ENCODE data around the gene LYZL4.

LYZL4 gene

DNA sequence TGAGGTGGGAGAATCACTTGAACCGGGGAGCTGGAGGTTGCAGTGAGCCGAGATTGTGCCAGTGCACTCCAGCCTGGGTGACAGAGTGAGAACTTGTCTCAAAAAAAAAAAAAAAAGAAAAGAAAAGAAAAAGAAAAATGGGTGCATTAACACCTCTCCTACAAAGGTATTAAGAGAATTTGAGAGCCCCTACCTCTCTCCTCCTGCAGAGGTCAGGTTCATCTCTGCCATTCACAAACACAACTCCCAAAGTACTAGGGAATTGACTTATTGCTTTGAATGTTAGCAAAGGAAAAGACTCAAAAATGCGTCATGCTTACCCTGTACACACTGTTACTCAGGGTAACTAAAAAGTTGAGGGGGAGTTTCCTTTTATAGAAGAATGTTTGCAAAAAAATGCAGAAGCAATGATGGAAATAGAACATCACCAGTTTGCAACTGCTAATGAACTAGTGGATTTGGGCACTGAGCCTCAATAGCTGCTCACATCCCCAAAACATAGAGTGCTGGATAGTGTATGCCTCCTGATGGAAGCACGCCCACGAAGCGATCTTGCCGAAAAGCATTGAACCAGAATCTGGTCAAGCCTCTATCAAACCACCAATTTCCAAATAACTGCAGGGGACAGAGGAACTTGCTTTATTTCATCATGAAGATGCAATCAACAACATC is 15.5 kb upstream of the LYZL4 start:
- DNase-seq: no peak

- DNase-seq: no peak
These were observed 14.5 kb upstream of the LYZL4 start for GRCh38 chr3:42424911-42425310.

- no peak for DNase-seq
These were observed 11.7 kb upstream of the LYZL4 start for GRCh38 chr3:42421818-42422796.

DNA sequence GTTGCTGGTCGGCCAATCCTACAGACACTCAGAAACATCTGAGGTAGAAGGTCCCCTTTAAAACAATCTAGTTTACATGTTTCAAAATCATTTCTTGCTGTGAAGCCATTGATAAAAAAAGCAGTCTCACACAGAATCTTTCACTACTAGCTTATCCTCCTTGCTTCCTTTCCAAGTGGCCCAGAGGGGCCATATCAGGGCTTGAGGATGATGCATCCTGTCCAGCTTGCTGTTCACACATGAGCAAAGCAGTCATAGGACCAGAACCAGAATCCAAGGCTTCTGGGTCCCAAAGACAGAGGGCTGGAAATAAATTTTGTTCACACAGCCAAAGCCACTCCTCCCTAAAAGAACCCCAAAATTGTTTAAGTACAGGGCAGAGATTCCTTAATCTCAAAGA is 9.2 kb upstream of the LYZL4 start:
- DNase-seq: no peak

GRCh38 chr3:42412526-42413155 is 2.2 kb upstream of the LYZL4 start:
- DNase-seq: no peak

DNA sequence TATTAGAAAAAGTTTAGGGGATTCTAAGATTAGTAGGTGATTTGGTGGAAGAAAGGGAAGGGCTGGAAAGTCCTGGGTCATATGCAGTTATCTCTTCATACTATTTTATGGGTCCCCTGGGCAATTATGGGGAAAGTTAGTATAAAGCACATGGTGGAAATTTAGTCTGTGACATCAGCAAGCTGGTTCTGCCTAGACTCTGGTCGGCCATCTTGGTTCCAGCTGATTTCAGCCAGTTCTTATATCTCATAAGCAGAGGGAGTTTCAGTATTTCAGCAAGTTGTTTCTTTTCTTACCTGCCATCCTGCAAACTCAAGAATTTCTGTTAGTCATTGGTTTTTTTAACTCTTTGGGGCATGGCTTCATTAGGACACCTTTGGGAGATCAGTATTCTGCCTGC is 1.0 kb upstream of the LYZL4 start:
- no peak for DNase-seq

DNA sequence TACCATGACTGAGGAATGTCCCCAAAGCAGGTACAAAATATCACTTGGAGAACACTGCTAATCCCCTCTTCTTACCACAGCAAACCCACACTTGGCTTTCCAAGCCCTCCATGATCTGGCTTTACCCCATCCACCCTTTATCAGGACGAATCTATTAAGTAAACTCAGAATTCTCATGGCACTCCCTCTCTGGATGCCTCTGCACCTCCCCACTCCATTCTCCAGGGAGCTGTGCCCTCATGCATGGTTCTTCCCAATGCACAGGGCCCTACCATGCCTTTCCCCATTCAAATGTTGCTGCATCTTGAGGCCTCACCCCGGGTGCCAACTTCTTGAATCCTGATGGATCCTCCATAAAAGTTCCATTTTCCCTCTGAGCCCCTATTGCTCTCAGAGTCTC is 2.3 kb downstream of the LYZL4 start:
- DNase-seq: no peak

- DNase-seq: no peak
These were observed 3.5 kb downstream of the LYZL4 start for GRCh38 chr3:42406727-42407450.

GRCh38 chr3:42405857-42406256 is 4.6 kb downstream of the LYZL4 start:
- no peak for DNase-seq

DNA sequence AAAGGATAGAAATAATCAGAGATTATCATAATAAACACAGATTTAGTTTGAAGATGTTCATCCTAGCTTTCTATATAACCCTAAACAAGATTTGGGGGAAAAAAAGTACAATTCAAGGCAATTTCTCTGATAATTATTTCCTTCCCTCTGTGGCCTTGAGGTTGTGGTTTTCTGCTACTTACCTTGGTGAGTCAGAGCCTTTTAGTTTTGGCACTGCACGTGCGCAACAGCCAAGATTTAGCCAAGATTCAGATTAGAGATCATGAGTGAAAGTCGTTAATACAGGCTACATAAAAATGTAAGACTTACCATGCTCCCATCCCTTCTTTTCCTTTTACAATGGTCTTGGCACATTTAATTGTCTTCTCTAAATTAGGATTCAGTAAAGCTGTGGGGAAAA is 6.7 kb downstream of the LYZL4 start:
- no peak for DNase-seq

DNA sequence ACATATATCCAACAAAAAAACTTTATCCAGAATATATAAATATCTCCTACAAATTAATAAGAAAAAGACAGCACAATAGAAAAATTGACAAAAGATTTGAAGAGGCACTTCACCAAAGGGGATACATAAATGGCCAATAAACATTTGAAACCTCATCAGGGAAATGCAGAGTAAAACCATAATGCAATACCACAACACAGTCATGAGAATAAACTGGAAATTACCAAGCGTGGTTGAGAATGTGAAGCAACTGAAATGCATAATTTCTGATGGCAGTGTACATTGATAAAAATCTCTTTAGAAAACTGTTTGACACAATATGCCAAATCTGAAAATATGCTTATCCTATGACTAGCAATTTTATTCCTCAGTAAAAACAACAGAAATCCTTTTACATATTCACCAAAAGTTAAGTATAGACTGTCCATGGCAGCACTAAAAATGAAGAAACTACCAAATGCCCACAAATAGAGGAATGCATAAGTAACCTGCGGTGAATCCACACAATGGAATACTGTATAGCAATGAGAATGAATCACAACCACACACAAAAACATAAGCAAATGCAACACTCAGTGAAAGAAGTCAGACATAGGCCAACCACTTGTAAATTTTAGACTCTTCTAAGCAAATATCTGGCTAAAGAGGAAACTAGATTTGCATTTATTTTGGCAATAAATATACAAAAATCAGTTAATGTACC is 7.9 kb downstream of the LYZL4 start:
- no peak for DNase-seq

DNA sequence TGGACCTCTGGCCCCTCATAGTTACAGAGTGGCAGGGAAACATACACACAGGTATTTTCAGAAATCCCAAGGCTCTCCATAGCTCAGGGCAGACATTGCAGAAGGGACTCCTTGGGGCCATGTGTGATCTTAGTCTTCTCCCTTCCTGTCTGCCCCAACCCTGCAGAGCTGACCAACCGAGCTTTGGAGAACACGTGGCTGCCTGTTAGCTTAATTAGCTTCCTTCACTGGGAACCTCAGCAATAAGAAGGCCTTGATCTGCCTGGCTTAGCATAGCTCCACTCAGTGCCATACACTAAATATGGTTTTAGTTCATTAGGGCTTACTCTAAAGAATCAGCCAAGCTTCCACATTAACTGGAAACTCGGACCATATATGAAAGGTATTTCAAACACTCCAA is 12.3 kb downstream of the LYZL4 start:
- no peak for DNase-seq

DNA sequence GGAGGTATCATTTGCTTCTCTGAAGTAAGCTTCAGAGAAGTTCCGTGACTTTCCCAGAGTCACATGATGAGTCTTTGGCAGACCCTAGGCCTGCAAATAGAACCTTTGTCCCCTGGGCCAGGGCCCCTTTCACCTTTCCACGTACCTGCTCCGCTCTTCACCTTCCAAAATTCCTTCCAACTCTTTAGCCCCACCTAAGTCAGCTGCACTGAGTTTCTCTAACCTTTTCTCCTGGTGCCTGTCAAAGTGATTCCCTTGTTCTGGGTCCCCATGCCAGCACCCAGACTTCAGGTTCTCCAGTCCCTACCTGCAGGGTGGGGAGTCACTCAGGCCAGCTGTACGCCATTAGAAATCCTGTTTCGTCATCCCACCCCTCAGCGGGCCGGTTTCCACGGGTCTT is 12.8 kb downstream of the LYZL4 start:
- DNase-seq: no peak

DNA sequence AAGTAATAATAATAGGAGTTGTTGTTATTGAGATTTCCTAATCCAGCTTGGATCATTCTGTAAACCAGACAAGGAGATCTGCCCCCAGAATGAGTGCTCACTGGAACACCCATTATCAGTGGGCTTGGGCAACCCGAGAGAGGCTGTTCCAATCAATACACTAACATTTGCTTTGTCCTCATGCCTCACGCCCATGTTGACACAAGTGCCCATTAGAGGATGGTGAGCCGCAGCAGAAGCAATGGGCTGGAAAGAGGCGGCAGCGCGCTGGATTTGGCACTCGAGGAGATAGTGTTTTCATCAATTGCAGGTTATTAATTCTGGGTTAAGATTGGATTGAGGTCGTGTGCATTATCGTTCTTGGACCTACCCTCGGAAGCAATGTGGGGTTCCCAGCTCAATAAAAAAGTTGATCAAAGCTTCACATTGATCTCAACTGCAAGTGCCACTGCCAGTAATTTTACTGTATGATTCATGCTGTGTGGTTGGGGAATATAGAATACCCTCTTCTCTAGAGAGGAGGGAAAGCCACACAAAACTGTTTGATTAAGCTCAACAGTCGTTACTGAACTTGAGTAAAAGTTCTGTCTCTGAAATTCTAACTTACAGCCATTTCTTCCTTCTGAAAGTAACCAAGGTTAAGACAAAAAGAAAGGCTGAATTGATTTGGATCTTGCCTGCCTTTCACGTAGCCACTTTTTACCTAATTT is 15.7 kb downstream of the LYZL4 start:
- no peak for DNase-seq

GRCh38 chr3:42387802-42388651 is 22.4 kb downstream of the LYZL4 start:
- no peak for DNase-seq

DNA sequence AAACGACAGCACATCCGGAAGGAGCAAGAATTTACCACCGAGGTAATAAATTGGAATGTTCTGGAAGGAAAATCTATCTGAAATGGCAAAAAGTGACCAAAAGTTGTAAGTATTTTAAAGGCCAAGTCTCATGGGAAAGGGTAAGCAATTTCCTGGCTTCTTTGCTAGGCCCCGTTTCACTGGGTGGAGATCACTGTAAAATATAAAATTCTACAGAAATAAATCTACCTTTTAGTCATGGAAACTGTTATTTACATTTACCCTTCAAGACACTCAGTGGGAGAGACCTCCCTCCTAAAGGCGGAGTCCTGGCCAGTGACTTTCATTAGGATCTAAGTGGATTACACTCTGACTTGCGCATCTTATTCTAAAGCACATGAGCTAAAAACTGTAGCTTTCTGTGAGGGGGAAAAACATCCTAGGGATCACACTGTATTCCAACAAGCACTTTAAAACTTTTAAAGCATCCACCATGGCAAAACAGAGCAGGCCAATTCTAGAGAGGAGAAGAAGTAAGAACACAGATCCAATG is 28.8 kb downstream of the LYZL4 start:
- no peak for DNase-seq

GRCh38 chr3:42377681-42378080 is 32.7 kb downstream of the LYZL4 start:
- no peak for DNase-seq

DNA sequence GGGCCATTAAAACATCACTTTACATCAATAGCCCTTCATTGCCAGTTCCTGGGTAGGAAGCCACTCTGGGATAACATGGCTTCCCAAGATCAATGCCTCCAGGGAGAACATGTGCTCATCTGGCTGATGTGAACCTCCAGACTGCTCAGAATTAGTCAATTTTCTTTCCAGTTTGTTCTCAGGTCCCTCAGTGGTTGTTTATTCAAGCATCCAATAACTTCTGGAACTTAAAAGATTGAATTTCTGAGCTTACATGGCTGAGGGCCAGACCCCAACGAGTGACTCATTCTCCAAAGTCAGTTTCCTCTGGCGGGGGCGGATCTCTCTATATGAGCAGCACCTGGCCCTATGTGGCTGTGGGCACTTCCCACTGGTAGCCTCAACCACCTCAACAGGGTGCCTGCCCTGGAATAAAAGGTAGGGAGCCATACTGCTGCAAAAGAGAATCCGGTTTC is 34.0 kb downstream of the LYZL4 start:
- DNase-seq: peak; percentile 48

DNA sequence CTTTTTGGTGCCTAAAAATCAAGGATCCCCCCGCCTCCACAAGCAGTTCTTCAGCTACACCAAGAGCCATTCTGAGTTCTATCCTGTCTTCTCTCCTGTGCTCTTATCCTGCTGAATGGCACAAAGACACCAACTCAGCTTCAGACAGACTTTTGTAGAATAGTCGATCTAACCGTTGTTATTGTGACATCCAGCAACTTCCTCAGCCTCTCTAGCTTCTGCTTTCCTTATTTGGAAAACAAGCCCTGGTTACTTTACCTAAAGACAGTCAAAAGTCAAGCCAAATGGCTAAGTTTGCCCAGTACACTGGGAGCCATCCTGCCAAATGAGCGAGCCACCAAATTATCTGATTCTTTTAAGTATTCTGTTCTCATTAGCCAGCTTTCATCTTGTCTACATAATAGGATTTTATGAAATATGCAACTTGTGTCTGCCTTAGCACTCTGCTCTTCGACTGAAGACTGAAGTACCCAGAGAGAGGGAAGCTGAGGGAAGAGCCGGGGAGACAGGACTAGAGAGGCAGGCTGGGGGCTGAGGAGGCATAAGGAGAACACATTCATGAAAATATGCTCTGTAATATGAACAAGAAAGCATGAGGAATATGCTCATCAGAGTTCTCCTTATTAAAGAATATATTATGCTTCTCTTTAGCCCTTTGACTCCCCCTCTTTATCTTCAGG is 35.1 kb downstream of the LYZL4 start:
- no peak for DNase-seq

DNA sequence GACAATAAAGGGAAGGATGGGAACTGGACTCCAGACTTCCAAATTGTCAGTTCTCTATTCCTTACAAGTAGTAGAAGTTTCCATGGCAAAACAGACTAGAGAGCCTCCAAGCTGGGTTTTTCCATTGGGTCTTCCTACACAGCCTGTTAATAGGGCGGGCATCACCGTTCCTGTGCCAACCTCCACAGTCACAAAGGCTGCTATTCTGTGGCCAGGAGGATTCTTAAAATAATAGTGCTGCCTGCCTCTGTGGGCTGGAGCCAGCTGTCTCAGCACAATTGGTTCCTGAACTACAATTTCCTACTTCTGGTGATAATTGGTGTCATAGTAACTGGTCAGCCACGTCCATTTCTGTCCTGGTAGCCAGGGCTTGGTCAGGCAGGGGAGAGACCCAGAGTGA is 38.6 kb downstream of the LYZL4 start:
- no peak for DNase-seq

Data from NCI-H226 (cell line).